GM10248 (cell line): ENCODE measurements around the gene MET.

Source experiments
- CTCF ChIA-PET: fragments of 300-600 bp; sonication (Branson Sonifier 250); formaldehyde crosslinking; extraction: SDS; loops from one replicate; lab custom pipeline; 2021; ENCODE audit warnings: antibody characterized with exemption; lab: Yijun Ruan, JAX
- POLR2A ChIA-PET: fragments of 350-650 bp; sonication (Branson Sonifier 250); formaldehyde crosslinking; extraction: SDS; loops from one replicate; lab custom pipeline; 2020; ENCODE audit warnings: antibody characterized with exemption; lab: Yijun Ruan, JAX
- DNase-seq: peaks from one replicate; pipeline ENCODE4 v3.0.0; 2012; ENCODE audit errors: extremely low spot score
- CTCF ChIP-seq: IDR thresholded peaks from 2 replicates; pipeline ENCODE4 v1.5.1; 2012; ENCODE audit warnings: mild to moderate bottlenecking, low read depth; ENCODE audit errors: extremely low read depth, missing control alignments, control extremely low read depth

Gene MET

GRCh38 chr7:116842371-116842770 lies 170.4 kb downstream of the MET start:
- DNase-seq, result no peak
- ChIA-PET CTCF (no interaction called here), POLR2A (no interaction called here)
- no peak for TF ChIP-seq CTCF

- no peak for DNase-seq
- ChIA-PET POLR2A (no interaction called here), CTCF (no interaction called here)
- no peak for TF ChIP-seq CTCF
Observed at GRCh38 chr7:116843378-116843777, 171.4 kb downstream of the MET start.
